IPS-18c (cell line): ENCODE measurements around the gene PPP1R14B.
A peak's percentile ranks its signal among the peaks of the same experiment; 100 is the strongest.

ENCODE experiments used
- H3K4me3 ChIP-seq: 2 replicates; pipeline ENCODE4 v1.7.0; 2013; ENCODE audit warnings: low read depth, mild to moderate bottlenecking, low read length, moderate library complexity; ENCODE audit not compliant: insufficient read depth
- H3K9me3 ChIP-seq: one replicate; pipeline ENCODE4 v1.6.1; 2013; ENCODE audit warnings: mild to moderate bottlenecking, low read length, moderate library complexity; ENCODE audit not compliant: control insufficient read depth, insufficient read depth

PPP1R14B gene

DNA sequence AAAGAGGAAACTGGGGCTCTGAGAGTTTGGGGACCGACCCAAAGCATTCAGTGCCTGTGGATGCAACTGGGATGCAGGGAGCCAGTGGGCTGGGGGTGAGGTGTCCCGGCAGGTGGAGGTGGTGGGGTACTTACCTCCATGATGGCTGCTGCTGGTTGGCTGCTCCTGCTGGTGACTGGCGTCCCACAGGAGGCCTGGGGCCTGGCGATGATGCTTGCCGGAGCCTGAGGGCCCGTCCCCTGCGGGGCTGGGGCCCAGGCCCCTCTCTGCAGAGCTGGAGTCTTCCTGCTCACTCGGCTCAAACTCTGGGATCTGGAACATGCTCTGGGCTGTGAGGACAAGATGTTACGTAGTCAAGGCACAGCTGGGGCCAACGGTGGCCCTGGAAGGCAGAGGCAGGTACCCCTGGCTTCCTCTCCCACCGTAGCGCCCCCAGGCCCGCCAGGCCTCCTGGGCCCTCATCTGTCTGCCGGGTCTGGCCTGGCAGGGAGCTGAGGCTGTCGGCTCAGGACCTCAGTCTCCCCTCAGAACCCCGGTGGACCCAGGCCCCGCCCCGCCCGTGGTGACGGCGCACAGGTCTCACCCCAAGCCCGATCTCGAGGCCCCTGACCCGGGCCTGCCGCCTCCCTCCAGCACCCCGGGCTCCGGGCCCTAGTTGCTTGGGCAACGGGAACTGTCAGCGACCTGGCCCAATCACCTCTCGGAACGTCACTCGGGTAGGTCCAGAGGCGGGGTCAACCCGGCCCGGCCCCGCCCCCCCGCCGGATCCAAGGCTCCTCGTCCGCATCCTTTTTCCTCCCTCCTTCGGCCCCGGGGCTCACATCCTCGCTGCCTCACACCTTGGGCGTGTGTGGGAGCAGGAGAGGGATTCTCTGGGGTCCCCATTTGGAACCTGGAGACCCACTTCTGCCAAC, 37.6 kb upstream of the PPP1R14B start, which contains the start of gene BAD:
Gene BAD, minus strand, starts transcription at position 618 of the 914 bp plus-strand sequence. Its CDS starts 297 bp downstream, at position 321.
- no peaks in the 10 kb centered on the region for H3K9me3 ChIP-seq
- H3K4me3 ChIP-seq, result peak within 1 kb of the TSS; percentile 84

DNA sequence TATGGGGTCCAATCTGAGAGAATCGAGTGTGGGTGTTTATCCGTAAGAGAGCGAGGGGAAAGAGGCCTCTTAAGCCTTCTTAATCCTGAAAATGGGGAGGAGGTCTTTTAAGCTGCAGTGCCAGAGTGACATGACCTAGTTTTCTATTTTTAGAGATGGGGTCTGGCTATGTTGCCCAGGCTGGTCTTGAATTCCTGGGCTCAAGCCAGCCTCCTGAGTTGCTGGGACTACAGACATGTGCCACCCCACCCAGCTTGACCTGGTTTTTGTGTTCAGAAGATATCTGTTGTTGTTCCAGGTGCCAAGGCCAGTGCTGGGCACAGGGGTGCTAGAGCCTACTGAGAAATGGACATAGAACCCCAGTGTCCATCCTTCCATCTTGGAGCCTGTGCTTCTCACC, 36.3 kb upstream of the PPP1R14B start:
- Histone ChIP-seq H3K4me3 (no peak overlapping the region), H3K9me3 (no peaks in the 10 kb centered on the region)

- no peak overlapping the region; the same call in 1 of the 2 replicates for H3K4me3 ChIP-seq
- H3K9me3 ChIP-seq, result no peaks in the 10 kb centered on the region
Measured at GRCh38 chr11:64281957-64282770, 35.4 kb upstream of the PPP1R14B start.

- H3K9me3 ChIP-seq, result no peaks in the 10 kb centered on the region
- no peak overlapping the region for H3K4me3 ChIP-seq
Measured at GRCh38 chr11:64278576-64279190, 31.9 kb upstream of the PPP1R14B start.

DNA sequence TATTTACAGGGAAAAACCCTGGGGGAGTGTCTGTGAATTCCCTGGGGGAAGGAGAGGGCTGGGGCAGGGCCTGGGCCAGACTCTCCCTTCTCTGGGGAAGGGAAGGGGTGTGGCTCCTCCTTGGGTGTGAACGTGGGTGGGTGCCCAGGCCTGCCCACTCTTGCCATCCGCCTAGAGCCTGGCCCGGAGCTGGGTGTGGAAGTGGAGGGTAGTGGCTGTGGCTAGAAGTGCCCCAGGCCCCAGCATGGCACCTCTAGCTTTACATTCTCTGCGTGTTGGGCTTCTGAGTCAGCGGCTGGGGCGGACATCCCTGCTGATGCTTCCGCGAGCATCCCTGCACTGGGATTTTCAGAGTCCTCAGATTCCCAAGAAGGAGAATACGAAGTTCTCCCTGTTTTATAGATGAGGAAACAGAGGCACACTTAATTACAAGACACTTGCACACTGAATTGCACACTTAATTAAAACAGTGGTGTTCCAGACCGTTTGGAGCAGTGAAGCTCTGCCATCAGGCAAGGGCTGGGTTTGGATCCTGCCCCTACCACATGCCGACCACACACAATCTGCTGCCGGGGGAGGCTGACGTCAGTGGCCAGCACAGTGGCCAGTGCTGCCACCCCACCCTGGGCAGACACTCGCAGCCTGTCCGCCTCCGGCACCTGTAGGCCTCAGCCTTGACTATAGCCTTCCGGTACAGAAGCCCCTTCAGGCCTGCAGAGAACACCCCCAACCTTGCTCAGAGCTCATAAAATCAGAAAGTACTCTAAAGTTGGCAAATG, 30.1 kb upstream of the PPP1R14B start:
- no peaks in the 10 kb centered on the region for H3K9me3 ChIP-seq
- no peak overlapping the region for H3K4me3 ChIP-seq

GRCh38 chr11:64275841-64276240, 29.1 kb upstream of the PPP1R14B start:
- Histone ChIP-seq H3K4me3 (no peak overlapping the region), H3K9me3 (no peaks in the 10 kb centered on the region)

GRCh38 chr11:64275031-64275800, 28.5 kb upstream of the PPP1R14B start:
- no peaks in the 10 kb centered on the region for H3K9me3 ChIP-seq
- no peak overlapping the region for H3K4me3 ChIP-seq

- H3K9me3 ChIP-seq, result no peaks in the 10 kb centered on the region
- peak overlapping the region; percentile 87 for H3K4me3 ChIP-seq
Measured at GRCh38 chr11:64269540-64270220, 22.9 kb upstream of the PPP1R14B start.

GRCh38 chr11:64268893-64269539, 22.3 kb upstream of the PPP1R14B start:
- H3K4me3 ChIP-seq, result peak overlapping the region; percentile 87
- H3K9me3 ChIP-seq, result no peaks in the 10 kb centered on the region

GRCh38 chr11:64268025-64268892, 21.5 kb upstream of the PPP1R14B start:
- H3K4me3 ChIP-seq, result peak overlapping the region; percentile 87
- no peaks in the 10 kb centered on the region for H3K9me3 ChIP-seq

DNA sequence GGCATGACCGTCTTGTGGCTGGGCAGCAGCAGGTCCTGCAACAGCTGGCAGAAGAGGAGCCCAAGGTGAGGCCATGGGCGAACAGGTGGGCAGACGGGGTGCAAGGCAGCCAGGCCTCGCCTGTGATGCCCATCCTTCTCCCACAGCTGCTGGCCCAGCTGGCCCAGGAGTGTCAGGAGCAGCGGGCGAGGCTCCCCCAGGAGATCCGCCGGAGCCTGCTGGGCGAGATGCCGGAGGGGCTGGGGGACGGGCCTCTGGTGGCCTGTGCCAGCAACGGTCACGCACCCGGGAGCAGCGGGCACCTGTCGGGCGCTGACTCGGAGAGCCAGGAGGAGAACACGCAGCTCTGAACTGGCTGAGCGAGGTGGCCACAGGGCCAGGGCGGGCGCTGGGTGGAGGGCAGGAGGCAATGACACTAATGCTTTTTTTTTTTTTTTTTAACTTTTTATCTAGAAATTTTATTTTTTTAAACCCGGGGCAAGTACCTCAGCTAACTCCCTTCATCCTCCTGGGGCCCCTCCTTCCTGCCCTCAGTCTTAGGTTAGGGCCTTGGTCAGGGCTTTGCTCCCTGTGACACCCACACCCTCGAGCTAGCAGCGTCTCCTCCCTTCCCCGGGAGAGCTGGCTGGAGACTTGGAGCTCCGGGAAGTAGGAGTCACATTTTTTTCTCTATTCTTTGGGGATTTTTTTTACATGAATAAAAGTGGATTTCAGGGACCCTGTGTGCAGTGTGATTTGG, 20.6 kb upstream of the PPP1R14B start:
- Histone ChIP-seq H3K4me3 (no peak overlapping the region), H3K9me3 (no peaks in the 10 kb centered on the region)

GRCh38 chr11:64266339-64266738, 19.6 kb upstream of the PPP1R14B start:
- no peaks in the 10 kb centered on the region for H3K9me3 ChIP-seq
- H3K4me3 ChIP-seq, result no peak overlapping the region

DNA sequence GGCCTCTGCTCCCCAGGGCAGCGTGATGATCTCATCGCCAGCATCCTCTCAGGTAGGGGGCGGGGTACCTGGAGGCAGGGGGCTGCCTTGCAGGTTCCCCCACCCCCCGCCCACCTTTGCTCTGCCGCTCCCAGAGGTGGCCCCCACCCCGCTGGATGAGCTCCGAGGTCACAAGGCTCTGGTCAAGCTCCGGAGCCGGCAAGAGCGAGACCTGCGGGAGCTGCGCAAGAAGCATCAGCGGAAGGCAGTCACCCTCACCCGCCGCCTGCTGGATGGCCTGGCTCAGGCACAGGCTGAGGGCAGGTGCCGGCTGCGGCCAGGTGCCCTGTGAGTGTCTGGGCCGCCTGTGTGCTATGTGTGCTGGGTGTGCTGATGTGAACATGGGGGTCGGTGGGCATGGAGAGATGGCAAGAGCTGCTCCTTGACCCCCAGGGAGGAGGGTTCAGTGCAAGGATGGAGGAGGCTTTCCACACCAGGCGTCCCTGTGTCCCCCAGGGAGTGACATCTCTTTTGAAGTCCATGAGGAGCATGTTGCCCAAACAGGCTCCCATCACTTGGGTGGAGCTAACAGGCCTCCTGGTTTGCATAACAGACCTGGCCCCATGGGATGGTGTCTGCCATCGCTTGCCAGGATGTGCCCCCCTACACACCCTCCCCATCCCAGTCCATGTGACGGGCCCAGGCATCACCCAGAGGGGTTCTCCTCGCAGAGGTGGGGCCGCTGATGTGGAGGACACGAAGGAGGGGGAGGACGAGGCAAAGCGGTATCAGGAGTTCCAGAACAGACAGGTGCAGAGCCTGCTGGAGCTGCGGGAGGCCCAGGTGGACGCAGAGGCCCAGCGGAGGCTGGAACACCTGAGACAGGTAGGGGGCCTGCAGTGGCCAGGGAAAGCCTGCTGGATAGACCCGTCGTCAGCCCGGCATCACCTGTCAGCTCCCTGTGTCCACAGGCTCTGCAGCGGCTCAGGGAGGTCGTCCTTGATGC, 18.7 kb upstream of the PPP1R14B start:
- no peak overlapping the region for H3K4me3 ChIP-seq

More for the DNA sequence above, 18.7 kb upstream of the PPP1R14B start:
- no peaks in the 10 kb centered on the region for H3K9me3 ChIP-seq
